K562 (cell line): ENCODE results near the gene MMS22L. TPM values are rescaled to one million over a fixed set of nuclear protein-coding genes. Genes with fewer than 3 reads are reported as not detected.

ENCODE experiments used
- ATAC-seq: fragments of 200-7000 bp; cut with Tn5 transposase; 3 replicates; pipeline ENCODE4 v1.9.1; 2020; ENCODE audit warnings: moderate library complexity
- BruUV-seq: library from RNA; stranded (reverse); fragments of 400-500 nt; replicated peaks from 2 replicates; lab custom pipeline; 2021; lab: Mats Ljungman, UMichigan
- CTCF ChIA-PET: fragments of 300-600 bp; formaldehyde crosslinking; extraction: SDS; loops from one replicate; lab custom pipeline; 2021; ENCODE audit warnings: low intra/inter-chr PET ratio; lab: Yijun Ruan, JAX
- POLR2A ChIA-PET: fragments of 300-600, 350-650 bp; sonication (Branson Sonifier 250); formaldehyde crosslinking; extraction: SDS; loops from one replicate; lab custom pipeline; 2021; ENCODE audit warnings: antibody characterized with exemption, inconsistent platforms; lab: Yijun Ruan, JAX
- DNase-seq, 4 experiments: peaks; one replicate each; pipeline versions ENCODE4 v3.0.0 to v3.0.0-alpha.2; 2011 to 2018; ENCODE audit warnings: low spot score in 3 of 4, mixed read lengths in 3 of 4; ENCODE audit errors: extremely low read depth in 1 of 4
- FAIRE-seq: peaks from 2 replicates; lab custom pipeline; 2011; peaks lifted over from hg19 to GRCh38; lab: Jason Lieb, UNC
- H2AFZ ChIP-seq: 2 replicates; pipeline ENCODE4 v1.6.0; 2011; ENCODE audit warnings: low read depth, low read length, control low read depth, inconsistent platforms
- H3K27ac ChIP-seq: fragments of 200-600 bp; 3 replicates; pipeline ENCODE4 v1.8.0; 2011; ENCODE audit warnings: low read depth, mild to moderate bottlenecking, control low read depth, inconsistent platforms, low read length, moderate library complexity, mixed read lengths; ENCODE audit errors: extremely low read depth
- H3K27me3 ChIP-seq, 2 experiments: fragments of 300-600 bp in 1 of 2; 2 replicates in 1 of 2; 3 replicates in 1 of 2; pipeline versions ENCODE4 v1.6.0 to v1.8.0; 2011; ENCODE audit warnings: inconsistent platforms in 2 of 2, low read length in 2 of 2, mild to moderate bottlenecking in 1 of 2, mixed read lengths in 1 of 2, moderate library complexity in 1 of 2; ENCODE audit not compliant: control insufficient read depth in 2 of 2, insufficient read depth in 2 of 2
- H3K36me3 ChIP-seq: fragments of 300-600 bp; 3 replicates; pipeline ENCODE4 v1.8.0; 2011; ENCODE audit warnings: mild to moderate bottlenecking, low read length, inconsistent platforms; ENCODE audit not compliant: control insufficient read depth, insufficient read depth
- H3K4me1 ChIP-seq, 2 experiments: fragments of 200-600 bp in 1 of 2; replicated peaks in 1 of 2; 2 replicates in 1 of 2; 3 replicates in 1 of 2; pipeline versions ENCODE4 v1.5.1 to v1.8.0; 2011; ENCODE audit warnings: inconsistent platforms in 2 of 2, low read length in 2 of 2, mild to moderate bottlenecking in 1 of 2, mixed read lengths in 1 of 2, moderate library complexity in 1 of 2; ENCODE audit not compliant: control insufficient read depth in 2 of 2, insufficient read depth in 2 of 2
- H3K4me2 ChIP-seq: 2 replicates; pipeline ENCODE4 v1.6.1; 2011; ENCODE audit warnings: low read length, control low read depth, inconsistent platforms, mixed read lengths; ENCODE audit not compliant: insufficient read depth
- H3K4me3 ChIP-seq: fragments of 200-600 bp; sonication (generic), shearing (Covaris generic); 2 replicates; pipeline ENCODE4 v1.5.1; 2016; ENCODE audit warnings: control low read depth, inconsistent platforms
- H3K79me2 ChIP-seq: fragments of 200-600 bp; 3 replicates; pipeline ENCODE4 v1.8.0; 2011; ENCODE audit warnings: low read length, inconsistent platforms; ENCODE audit not compliant: control insufficient read depth, insufficient read depth
- H3K9ac ChIP-seq, 2 experiments: 2 replicates each; pipeline versions ENCODE4 v1.6.0 to v1.6.1; 2011; ENCODE audit warnings: low read depth in 2 of 2, low read length in 2 of 2, control low read depth in 1 of 2, inconsistent platforms in 1 of 2, mild to moderate bottlenecking in 1 of 2, mixed read lengths in 1 of 2; ENCODE audit not compliant: insufficient read depth in 1 of 2
- H3K9me1 ChIP-seq: one replicate; pipeline ENCODE4 v1.6.0; 2011; ENCODE audit warnings: inconsistent platforms, mild to moderate bottlenecking, low read length, moderate library complexity; ENCODE audit not compliant: control insufficient read depth, insufficient read depth
- H3K9me3 ChIP-seq: replicated peaks from 2 replicates; pipeline ENCODE4 v1.5.1; 2011; ENCODE audit warnings: low read depth, low read length, inconsistent platforms; ENCODE audit not compliant: control insufficient read depth, insufficient read depth
- H4K20me1 ChIP-seq: replicated peaks from 2 replicates; pipeline ENCODE4 v1.6.1; 2011; ENCODE audit warnings: low read length, inconsistent platforms, mixed read lengths; ENCODE audit not compliant: control insufficient read depth, insufficient read depth
- C11orf30 ChIP-seq: fragments of 450-650 bp; IDR thresholded peaks from 2 replicates; pipeline ENCODE4 v1.6.1; 2016; ENCODE audit warnings: low read depth, mild to moderate bottlenecking
- CEBPG ChIP-seq, 3 experiments: fragments of 200-800 bp in 1 of 3; sonication (Bioruptor generic) in 1 of 3; sonication (generic) in 1 of 3; formaldehyde crosslinking in 1 of 3; IDR thresholded peaks in 2 of 3; conservative IDR thresholded peaks in 1 of 3; 2 replicates each; pipeline versions ENCODE4 v1.6.1 to v1.8.0; 2016 to 2022; ENCODE audit warnings: missing compliant biosample characterization in 2 of 3, missing genetic modification characterization in 2 of 3, mild to moderate bottlenecking in 1 of 3, missing genetic modification reagents in 1 of 3
- GABPB2 ChIP-seq: fragments of 250-450 bp; sonication (Bioruptor Pico); conservative IDR thresholded peaks from 2 replicates; pipeline ENCODE4 v1.5.1; 2021; ENCODE audit warnings: mild to moderate bottlenecking
- XRCC5 ChIP-seq: fragments of 200-400 bp; formaldehyde crosslinking; IDR thresholded peaks from 2 replicates; pipeline ENCODE4 v1.6.1; 2017; ENCODE audit warnings: low read depth, mild to moderate bottlenecking, low read length
- ZNF217 ChIP-seq: sonication (generic); formaldehyde crosslinking; IDR thresholded peaks from 2 replicates; pipeline ENCODE4 v1.8.0; 2022; ENCODE audit warnings: mild to moderate bottlenecking, missing genetic modification reagents
- ZNF445 ChIP-seq: fragments of 250-450 bp; sonication (Bioruptor Pico); IDR thresholded peaks from 2 replicates; pipeline ENCODE4 v1.4.0; 2020; ENCODE audit warnings: low read depth, mild to moderate bottlenecking, moderate library complexity
- WGBS: fragments of 100-300 bp; shearing (Covaris generic); methylation state at CpG from one replicate; pipeline ENCODE4 v1.1.6; 2016; ENCODE audit warnings: low coverage, mixed read lengths; ENCODE audit not compliant: insufficient coverage; ENCODE audit errors: missing lambda C conversion rate; 5-methylcytosine and 5-hydroxymethylcytosine counted together
- in situ Hi-C: fragments of 300-500 bp; cut with MboI; formaldehyde crosslinking; loops from 4 replicates; pipeline ENCODE4 v1.15.0; 2018; ENCODE audit warnings: inconsistent platforms, mixed read lengths
- intact Hi-C: fragments of 100-400 bp; cut with micrococcal nuclease; formaldehyde crosslinking; loops from 2 replicates; pipeline ENCODE4 v1.14.2; 2022
- polyA plus RNA-seq, 8 experiments: library from polyadenylated mRNA; depleted of rRNA in 4 of 8; stranded (reverse) in 5 of 8; unstranded in 3 of 8; fragments of >200 nt; fragmentation: Nextera tagmentation in 2 of 8; fragmentation: Illumina TruSeq in 1 of 8; extraction: Ambion mirVana in 2 of 8; extraction: Trizol in 1 of 8; gene quantifications; 2 replicates each; pipeline versions ENCODE4 v1.2.1 to v1.2.3, GENCODE V29; 2011 to 2014; ENCODE audit warnings: inconsistent platforms in 1 of 8, missing spikeins in 1 of 8
- total RNA-seq, 7 experiments: library from RNA; depleted of rRNA in 6 of 7; stranded (reverse); fragments of >200 nt in 6 of 7; fragmentation: Illumina TruSeq in 2 of 7; extraction: Trizol in 2 of 7; gene quantifications; 2 replicates each; pipeline versions ENCODE4 v1.2.1 to v1.2.3, GENCODE V29; 2011 to 2021; ENCODE audit warnings: low replicate concordance in 1 of 7

MMS22L gene
- total and polyA plus RNA-seq, 9 of the 15 experiments (the other 6 are each of a cell fraction or from before 2014, with no cell fraction given) = 13.0 to 59.5 (median 26.9) TPM

- no peaks in the 10 kb centered on the region; a peak in 1 of 5 replicates for H3K27me3 ChIP-seq
- H3K27ac ChIP-seq = no peak overlapping the region
- CTCF ChIA-PET = no interaction called here
- no peaks in the 10 kb centered on the region for H3K79me2 ChIP-seq
- no peaks in the 10 kb centered on the region for H3K4me1 ChIP-seq
- intact Hi-C loops = no loop called here
- DNase-seq = no peak
- no peak overlapping the region for H2AFZ ChIP-seq
- no peak for FAIRE-seq
- no peak overlapping the region for H3K9ac ChIP-seq
- H3K9me1 ChIP-seq = no peaks in the 10 kb centered on the region
- TF ChIP-seq CEBPG (CRISPR knock-in tag; IDR thresholded peaks at IDR 0.05) (no peak), CEBPG (tag; conservative IDR thresholded peaks at IDR 0.05 in 1 of 2, IDR thresholded peaks at IDR 0.05 in 1 of 2) (peak in 1 of 2 experiments; percentile 37; a peak in 1 of 4 replicates), ZNF217 (CRISPR knock-in tag) (no peak), ZNF445 (CRISPR knock-in tag) (no peak)
- H4K20me1 ChIP-seq = no peaks in the 10 kb centered on the region
- H3K4me2 ChIP-seq = no peak overlapping the region
- POLR2A ChIA-PET = interaction anchor here (1.4 kb wide), 1 partner anchor 12 kb away, joined by 3 read pairs; no protein-coding TSS in a partner anchor
- WGBS = 5% methylated on average over 1 of the region's 1 CpG
- no TSS peak for BruUV-seq
- no peak overlapping the region for H3K4me3 ChIP-seq
- H3K36me3 ChIP-seq = no peaks in the 10 kb centered on the region
- no peak for ATAC-seq
- H3K9me3 ChIP-seq = no peaks in the 10 kb centered on the region
- in situ Hi-C loops = no loop called here
These were observed 29.2 kb upstream of the MMS22L start for GRCh38 chr6:97312241-97312640.

- Histone ChIP-seq H4K20me1 (no peaks in the 10 kb centered on the region), H3K79me2 (no peaks in the 10 kb centered on the region), H3K4me3 (no peak overlapping the region), H3K4me2 (no peak overlapping the region), H3K27ac (no peak overlapping the region), H3K4me1 (no peaks in the 10 kb centered on the region), H3K9me3 (no peaks in the 10 kb centered on the region), H3K36me3 (no peaks in the 10 kb centered on the region), H3K9me1 (no peaks in the 10 kb centered on the region), H3K9ac (no peak overlapping the region), H2AFZ (no peak overlapping the region), H3K27me3 (no peaks in the 10 kb centered on the region; a peak in 1 of 5 replicates)
- ChIA-PET POLR2A (no interaction called here), CTCF (no interaction called here)
- DNase-seq (no peak), FAIRE-seq (no peak), ATAC-seq (no peak)
- intact Hi-C loops (no loop called here), in situ Hi-C loops (no loop called here)
- BruUV-seq = no TSS peak
- TF ChIP-seq C11orf30 (no peak), XRCC5 (no peak), GABPB2 (no peak)
- 0% methylated on average over 1 of the region's 1 CpG for WGBS
These were observed 23.7 kb upstream of the MMS22L start for GRCh38 chr6:97306544-97307320.
